ENCODE data around the gene ANTKMT.

The ANTKMT gene

GRCh38 chr16:766820-767640 lies 46.1 kb downstream of the ANTKMT start:
- no peak for TF ChIP-seq CTCF (conservative IDR thresholded peaks at IDR 0.05; ENCODE audit: low read length)
- H3K4me3 ChIP-seq (ENCODE audit: low read length), result no peak overlapping the region
- DNase-seq (ENCODE audit: low read depth), result no peak

- H3K4me3 ChIP-seq (ENCODE audit: low read length), result no peak overlapping the region
- TF ChIP-seq CTCF (conservative IDR thresholded peaks at IDR 0.05; ENCODE audit: low read length), result no peak
- DNase-seq (ENCODE audit: low read depth), result no peak
Measured at GRCh38 chr16:767743-768235, 46.8 kb downstream of the ANTKMT start.

GRCh38 chr16:768428-768827 lies 47.5 kb downstream of the ANTKMT start:
- no peak for TF ChIP-seq CTCF (conservative IDR thresholded peaks at IDR 0.05; ENCODE audit: low read length)
- no peak overlapping the region for H3K4me3 ChIP-seq (ENCODE audit: low read length)
- no peak for DNase-seq (ENCODE audit: low read depth)

- H3K4me3 ChIP-seq (ENCODE audit: low read length), result no peak overlapping the region
- no peak for DNase-seq (ENCODE audit: low read depth)
- no peak for TF ChIP-seq CTCF (conservative IDR thresholded peaks at IDR 0.05; ENCODE audit: low read length)
Measured at GRCh38 chr16:769184-769784, 48.3 kb downstream of the ANTKMT start.

- no peak overlapping the region for H3K4me3 ChIP-seq (ENCODE audit: low read length)
- no peak for TF ChIP-seq CTCF (conservative IDR thresholded peaks at IDR 0.05; ENCODE audit: low read length)
- no peak for DNase-seq (ENCODE audit: low read depth)
Measured at GRCh38 chr16:769934-770333, 49.0 kb downstream of the ANTKMT start.

GRCh38 chr16:770411-770810 lies 49.5 kb downstream of the ANTKMT start:
- no peak overlapping the region for H3K4me3 ChIP-seq (ENCODE audit: low read length)
- no peak for DNase-seq (ENCODE audit: low read depth)
- no peak for TF ChIP-seq CTCF (conservative IDR thresholded peaks at IDR 0.05; ENCODE audit: low read length)
